Testis (tissue), 2 donors: ENCODE data around the gene TYK2.

Experiments used
- POLR2A ChIP-seq: fragments of 450-650 bp; IDR thresholded peaks from one replicate; pipeline ENCODE4 v1.6.1; 2017; ENCODE audit warnings: antibody characterized with exemption, mild to moderate bottlenecking, moderate library complexity
- TF ChIP-seq, protein P1 (sequence below), 3 experiments: fragments of 450-650 bp in 2 of 3; fragments of 200-600 bp in 1 of 3; sonication (generic) in 1 of 3; IDR thresholded peaks; one replicate each; pipeline ENCODE4 v1.5.1; 2016 to 2019; ENCODE audit warnings: antibody characterized with exemption in 3 of 3, mild to moderate bottlenecking in 2 of 3, moderate library complexity in 1 of 3

GRCh38 chr19:10407096-10407495 lies 26.7 kb upstream of the TYK2 start:
- TF ChIP-seq, protein P1, sequence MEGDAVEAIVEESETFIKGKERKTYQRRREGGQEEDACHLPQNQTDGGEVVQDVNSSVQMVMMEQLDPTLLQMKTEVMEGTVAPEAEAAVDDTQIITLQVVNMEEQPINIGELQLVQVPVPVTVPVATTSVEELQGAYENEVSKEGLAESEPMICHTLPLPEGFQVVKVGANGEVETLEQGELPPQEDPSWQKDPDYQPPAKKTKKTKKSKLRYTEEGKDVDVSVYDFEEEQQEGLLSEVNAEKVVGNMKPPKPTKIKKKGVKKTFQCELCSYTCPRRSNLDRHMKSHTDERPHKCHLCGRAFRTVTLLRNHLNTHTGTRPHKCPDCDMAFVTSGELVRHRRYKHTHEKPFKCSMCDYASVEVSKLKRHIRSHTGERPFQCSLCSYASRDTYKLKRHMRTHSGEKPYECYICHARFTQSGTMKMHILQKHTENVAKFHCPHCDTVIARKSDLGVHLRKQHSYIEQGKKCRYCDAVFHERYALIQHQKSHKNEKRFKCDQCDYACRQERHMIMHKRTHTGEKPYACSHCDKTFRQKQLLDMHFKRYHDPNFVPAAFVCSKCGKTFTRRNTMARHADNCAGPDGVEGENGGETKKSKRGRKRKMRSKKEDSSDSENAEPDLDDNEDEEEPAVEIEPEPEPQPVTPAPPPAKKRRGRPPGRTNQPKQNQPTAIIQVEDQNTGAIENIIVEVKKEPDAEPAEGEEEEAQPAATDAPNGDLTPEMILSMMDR (IDR thresholded peaks at IDR 0.05), result no peak
- no peak for TF ChIP-seq POLR2A
